MM.1S (cell line): ENCODE results near the gene TSPYL2.

Source experiments
- DNase-seq: peaks from one replicate; pipeline ENCODE4 v3.0.0-alpha.2; 2015
- H2AFZ ChIP-seq: fragments of 300-600 bp; sonication (generic); 2 replicates; pipeline ENCODE4 v1.6.0; 2016; ENCODE audit warnings: antibody characterized with exemption, low read length
- H3F3A ChIP-seq: fragments of 300-600 bp; sonication (generic); 2 replicates; pipeline ENCODE4 v1.6.1; 2016; ENCODE audit warnings: mild to moderate bottlenecking, antibody characterized with exemption, low read length, moderate library complexity, mixed read lengths; ENCODE audit not compliant: insufficient read depth
- H3K27ac ChIP-seq: fragments of 300-600 bp; sonication (generic); 2 replicates; pipeline ENCODE4 v1.5.1; 2016; ENCODE audit warnings: mild to moderate bottlenecking, low read length
- H3K27me3 ChIP-seq: fragments of 300-600 bp; sonication (generic); replicated peaks from 2 replicates; pipeline ENCODE4 v1.6.0; 2016; ENCODE audit warnings: low read length; ENCODE audit not compliant: insufficient read depth
- H3K36me3 ChIP-seq: fragments of 300-600 bp; sonication (generic); replicated peaks from 2 replicates; pipeline ENCODE4 v1.6.1; 2016; ENCODE audit warnings: mild to moderate bottlenecking, low read length, mixed read lengths; ENCODE audit not compliant: insufficient read depth
- H3K4me1 ChIP-seq: fragments of 300-600 bp; sonication (generic); 2 replicates; pipeline ENCODE4 v1.6.1; 2016; ENCODE audit warnings: low read length, mixed read lengths
- H3K4me2 ChIP-seq: fragments of 300-600 bp; sonication (generic); 2 replicates; pipeline ENCODE4 v1.6.0; 2016; ENCODE audit warnings: low read depth, low read length
- H3K4me3 ChIP-seq: fragments of 300-600 bp; sonication (generic); 2 replicates; pipeline ENCODE4 v1.5.1; 2016; ENCODE audit warnings: low read length, mixed read lengths
- H3K79me2 ChIP-seq: fragments of 300-600 bp; sonication (generic); 2 replicates; pipeline ENCODE4 v1.6.1; 2016; ENCODE audit warnings: mixed run types, low read length, mixed read lengths
- H3K9ac ChIP-seq: fragments of 300-600 bp; sonication (generic); 2 replicates; pipeline ENCODE4 v1.6.1; 2016; ENCODE audit warnings: low read length, mixed read lengths
- H3K9me2 ChIP-seq: fragments of 300-600 bp; sonication (generic); replicated peaks from 2 replicates; pipeline ENCODE4 v1.6.1; 2016; ENCODE audit warnings: mild to moderate bottlenecking, low read length, mixed read lengths; ENCODE audit not compliant: insufficient read depth
- H3K9me3 ChIP-seq: fragments of 300-600 bp; sonication (generic); replicated peaks from 2 replicates; pipeline ENCODE4 v1.6.1; 2016; ENCODE audit warnings: mild to moderate bottlenecking, low read length, mixed read lengths; ENCODE audit not compliant: insufficient read depth
- H4K20me1 ChIP-seq: fragments of 300-600 bp; sonication (generic); 2 replicates; pipeline ENCODE4 v1.6.1; 2016; ENCODE audit warnings: mild to moderate bottlenecking, low read length, moderate library complexity, mixed read lengths; ENCODE audit not compliant: insufficient read depth
- EZH2 ChIP-seq: fragments of 300-600 bp; sonication (generic); optimal IDR thresholded peaks from 2 replicates; pipeline ENCODE3; 2017; ENCODE audit warnings: low read depth, mild to moderate bottlenecking, antibody characterized with exemption, low read length, mixed read lengths
- EZH2phosphoT487 ChIP-seq: fragments of 300-600 bp; sonication (generic); IDR thresholded peaks from 2 replicates; pipeline ENCODE4 v1.6.1; 2018; ENCODE audit warnings: antibody characterized with exemption, low read length
- TF ChIP-seq, protein P1 (sequence below): fragments of 300-600 bp; sonication (generic); IDR thresholded peaks from 2 replicates; pipeline ENCODE4 v1.5.1; 2016; ENCODE audit warnings: antibody characterized with exemption, low read length, mixed read lengths

Gene TSPYL2

DNA sequence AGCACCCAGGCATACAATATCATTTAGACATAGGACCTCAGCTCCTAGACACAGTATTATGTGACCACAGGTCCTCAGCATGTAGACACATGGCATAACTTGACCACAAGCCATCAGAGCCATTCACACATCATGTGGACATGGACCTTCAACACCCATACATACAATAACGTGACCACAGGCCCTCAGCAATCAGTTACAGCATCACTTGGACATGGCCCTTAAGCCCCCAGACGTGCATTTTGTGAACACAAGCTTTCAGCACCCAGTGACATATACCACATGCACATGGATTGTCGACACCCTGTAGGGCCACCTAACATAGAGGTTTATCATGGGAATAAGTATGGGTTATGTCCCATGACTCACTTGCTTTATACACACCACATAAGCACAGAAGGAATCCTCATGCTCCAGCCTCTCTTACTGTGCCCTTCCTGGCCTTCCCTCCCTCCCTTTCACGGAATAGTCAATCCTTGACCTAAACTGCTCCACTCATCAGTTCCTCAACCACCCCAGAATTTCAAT lies 1.9 kb downstream of the TSPYL2 start:
- Histone ChIP-seq H3F3A (no peaks in the 10 kb centered on the region), H3K9me2 (no peaks in the 10 kb centered on the region), H3K9me3 (no peaks in the 10 kb centered on the region), H2AFZ (no peak overlapping the region), H3K36me3 (no peaks in the 10 kb centered on the region), H3K79me2 (no peaks in the 10 kb centered on the region), H3K4me3 (no peak overlapping the region), H3K4me2 (no peak overlapping the region), H3K27me3 (no peaks in the 10 kb centered on the region), H3K9ac (no peak overlapping the region), H3K4me1 (no peaks in the 10 kb centered on the region), H4K20me1 (no peaks in the 10 kb centered on the region), H3K27ac (no peak overlapping the region)
- TF ChIP-seq EZH2phosphoT487 (no peak), EZH2 (no peak)
- TF ChIP-seq, protein P1, sequence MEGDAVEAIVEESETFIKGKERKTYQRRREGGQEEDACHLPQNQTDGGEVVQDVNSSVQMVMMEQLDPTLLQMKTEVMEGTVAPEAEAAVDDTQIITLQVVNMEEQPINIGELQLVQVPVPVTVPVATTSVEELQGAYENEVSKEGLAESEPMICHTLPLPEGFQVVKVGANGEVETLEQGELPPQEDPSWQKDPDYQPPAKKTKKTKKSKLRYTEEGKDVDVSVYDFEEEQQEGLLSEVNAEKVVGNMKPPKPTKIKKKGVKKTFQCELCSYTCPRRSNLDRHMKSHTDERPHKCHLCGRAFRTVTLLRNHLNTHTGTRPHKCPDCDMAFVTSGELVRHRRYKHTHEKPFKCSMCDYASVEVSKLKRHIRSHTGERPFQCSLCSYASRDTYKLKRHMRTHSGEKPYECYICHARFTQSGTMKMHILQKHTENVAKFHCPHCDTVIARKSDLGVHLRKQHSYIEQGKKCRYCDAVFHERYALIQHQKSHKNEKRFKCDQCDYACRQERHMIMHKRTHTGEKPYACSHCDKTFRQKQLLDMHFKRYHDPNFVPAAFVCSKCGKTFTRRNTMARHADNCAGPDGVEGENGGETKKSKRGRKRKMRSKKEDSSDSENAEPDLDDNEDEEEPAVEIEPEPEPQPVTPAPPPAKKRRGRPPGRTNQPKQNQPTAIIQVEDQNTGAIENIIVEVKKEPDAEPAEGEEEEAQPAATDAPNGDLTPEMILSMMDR, result no peak
- no peak for DNase-seq

DNA sequence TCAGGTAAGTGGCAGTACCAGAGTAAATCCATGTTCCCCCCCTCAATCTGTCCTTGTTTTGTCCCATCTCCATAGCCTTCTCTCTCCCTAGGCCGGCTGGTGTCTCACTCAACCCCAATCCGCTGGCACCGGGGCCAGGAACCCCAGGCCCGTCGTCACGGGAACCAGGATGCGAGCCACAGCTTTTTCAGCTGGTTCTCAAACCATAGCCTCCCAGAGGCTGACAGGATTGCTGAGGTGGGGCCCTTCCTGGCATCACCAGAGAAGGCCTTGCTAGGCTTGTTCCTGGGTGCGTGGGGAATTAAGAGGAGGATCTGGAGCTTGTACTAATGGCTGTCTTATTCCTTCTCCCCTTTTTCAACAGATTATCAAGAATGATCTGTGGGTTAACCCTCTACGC lies 2.7 kb downstream of the TSPYL2 start:
- Histone ChIP-seq H3K27ac (no peak overlapping the region), H3K9me2 (no peaks in the 10 kb centered on the region), H3K4me3 (no peak overlapping the region), H4K20me1 (no peaks in the 10 kb centered on the region), H3K79me2 (no peaks in the 10 kb centered on the region), H3K9me3 (no peaks in the 10 kb centered on the region), H3K9ac (no peak overlapping the region), H3K27me3 (no peaks in the 10 kb centered on the region), H3K4me1 (no peaks in the 10 kb centered on the region), H3F3A (no peaks in the 10 kb centered on the region), H3K36me3 (no peaks in the 10 kb centered on the region), H3K4me2 (no peak overlapping the region), H2AFZ (no peak overlapping the region)
- TF ChIP-seq EZH2phosphoT487 (no peak), EZH2 (no peak)
- TF ChIP-seq, protein P1, result no peak
- DNase-seq, result no peak

DNA sequence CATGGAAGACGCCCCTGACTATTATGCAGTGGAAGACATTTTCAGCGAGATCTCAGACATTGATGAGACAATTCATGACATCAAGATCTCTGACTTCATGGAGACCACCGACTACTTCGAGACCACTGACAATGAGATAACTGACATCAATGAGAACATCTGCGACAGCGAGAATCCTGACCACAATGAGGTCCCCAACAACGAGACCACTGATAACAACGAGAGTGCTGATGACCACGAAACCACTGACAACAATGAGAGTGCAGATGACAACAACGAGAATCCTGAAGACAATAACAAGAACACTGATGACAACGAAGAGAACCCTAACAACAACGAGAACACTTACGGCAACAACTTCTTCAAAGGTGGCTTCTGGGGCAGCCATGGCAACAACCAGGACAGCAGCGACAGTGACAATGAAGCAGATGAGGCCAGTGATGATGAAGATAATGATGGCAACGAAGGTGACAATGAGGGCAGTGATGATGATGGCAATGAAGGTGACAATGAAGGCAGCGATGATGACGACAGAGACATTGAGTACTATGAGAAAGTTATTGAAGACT lies 3.6 kb downstream of the TSPYL2 start:
- no peaks in the 10 kb centered on the region for H3F3A ChIP-seq
- H4K20me1 ChIP-seq, result no peaks in the 10 kb centered on the region
- no peaks in the 10 kb centered on the region for H3K9me2 ChIP-seq
- H3K9ac ChIP-seq, result no peak overlapping the region
- H3K4me3 ChIP-seq, result no peak overlapping the region
- TF ChIP-seq, protein P1, result no peak
- no peak for TF ChIP-seq EZH2
- no peak for TF ChIP-seq EZH2phosphoT487
- H3K27ac ChIP-seq, result no peak overlapping the region
- no peak for DNase-seq
- no peaks in the 10 kb centered on the region for H3K27me3 ChIP-seq
- no peak overlapping the region for H2AFZ ChIP-seq
- H3K36me3 ChIP-seq, result no peaks in the 10 kb centered on the region
- H3K4me1 ChIP-seq, result no peaks in the 10 kb centered on the region
- no peak overlapping the region for H3K4me2 ChIP-seq
- no peaks in the 10 kb centered on the region for H3K9me3 ChIP-seq
- H3K79me2 ChIP-seq, result no peaks in the 10 kb centered on the region
